ENCODE results near the gene SANBR.

- TF ChIP-seq POLR2A (IDR thresholded peaks at IDR 0.05) = no peak
- TF ChIP-seq CTCF (IDR thresholded peaks at IDR 0.05) = no peak
These were observed 24.1 kb downstream of the SANBR start for GRCh38 chr2:61089797-61090196.

Measured in upper lobe of left lung (tissue), 4 donors.